T-helper 9 cell (primary cell): ENCODE data around the gene PPP1R14B.

Source experiments
- DNase-seq: peaks from one replicate; pipeline ENCODE4 v3.0.0-alpha.2; 2020

Gene PPP1R14B

GRCh38 chr11:64245401-64245796 lies 1.3 kb downstream of the PPP1R14B start:
- DNase-seq: peak; percentile 36

- no peak for DNase-seq
Measured at GRCh38 chr11:64244966-64245365, 1.8 kb downstream of the PPP1R14B start.

DNA sequence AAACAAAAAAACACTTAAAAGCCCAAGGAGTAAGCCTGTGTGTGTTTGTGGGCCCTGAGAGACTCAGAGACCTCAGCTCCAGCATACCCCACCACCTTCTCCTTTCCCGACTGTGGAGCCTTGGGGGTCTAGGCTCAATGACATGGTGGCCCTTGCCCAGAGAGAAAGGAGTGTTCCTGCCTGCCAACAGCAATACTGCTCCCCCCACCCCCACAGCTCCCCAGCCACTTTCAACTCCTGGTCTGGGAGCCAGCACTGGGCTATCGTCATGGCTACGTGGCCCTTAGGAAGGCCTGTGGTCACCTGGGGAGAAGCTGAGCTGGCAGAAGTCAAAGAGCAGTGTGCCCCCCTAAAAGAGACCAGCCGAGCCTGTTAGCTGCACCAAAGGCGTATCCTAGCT lies 2.6 kb downstream of the PPP1R14B start:
- DNase-seq: no peak

- DNase-seq: no peak
Measured at GRCh38 chr11:64243236-64243854, 3.4 kb downstream of the PPP1R14B start.

GRCh38 chr11:64241491-64242374 lies 5.0 kb downstream of the PPP1R14B start:
- DNase-seq: peak; percentile 99

- DNase-seq: no peak
Measured at GRCh38 chr11:64241241-64241490, 5.6 kb downstream of the PPP1R14B start.

GRCh38 chr11:64240435-64241240 lies 6.1 kb downstream of the PPP1R14B start, which contains the start of gene FKBP2:
Gene FKBP2 (plus strand): TSS chr11:64241095. CDS start chr11:64242388, 1,293 bp downstream.
- peak; percentile 96 for DNase-seq

DNA sequence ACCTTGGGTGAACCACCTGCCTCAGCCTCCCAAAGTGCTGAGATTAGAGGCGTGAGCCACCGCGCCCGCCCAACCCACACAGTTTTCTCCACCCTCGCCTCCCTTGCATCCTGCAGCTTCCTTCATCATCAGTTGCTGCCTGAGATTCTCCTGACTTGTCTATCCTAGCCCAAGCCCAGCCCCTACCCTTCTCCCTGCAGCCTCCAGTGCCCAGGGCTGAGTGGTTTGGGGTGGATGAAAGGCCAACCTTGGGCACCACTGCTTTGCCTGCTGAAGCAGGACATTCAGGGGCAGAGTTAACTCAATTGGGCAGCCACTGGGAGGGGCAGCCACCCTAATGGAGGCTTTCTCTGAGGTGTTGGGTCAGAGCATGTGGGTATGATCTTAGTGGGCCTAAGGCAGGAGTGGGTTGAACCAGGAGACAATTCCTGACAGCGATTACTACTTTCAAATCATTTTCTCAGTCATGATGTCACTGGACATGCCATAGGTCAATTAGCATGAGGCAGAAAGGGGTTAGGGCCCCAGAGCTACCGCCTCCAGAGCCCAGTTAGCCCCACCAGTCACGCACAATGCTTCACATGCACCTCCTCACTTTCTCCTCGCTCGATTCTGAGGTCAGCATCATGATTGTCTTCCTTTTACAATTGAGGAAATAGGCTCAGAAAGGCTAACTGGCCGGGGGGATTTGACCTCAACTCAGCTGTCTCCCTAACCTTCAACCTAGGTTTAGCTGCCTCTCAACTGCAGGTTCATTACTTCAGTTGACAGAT lies 6.9 kb downstream of the PPP1R14B start:
- no peak for DNase-seq

GRCh38 chr11:64238999-64239398 lies 7.7 kb downstream of the PPP1R14B start:
- DNase-seq: no peak

GRCh38 chr11:64238076-64238475 lies 8.7 kb downstream of the PPP1R14B start:
- no peak for DNase-seq

DNA sequence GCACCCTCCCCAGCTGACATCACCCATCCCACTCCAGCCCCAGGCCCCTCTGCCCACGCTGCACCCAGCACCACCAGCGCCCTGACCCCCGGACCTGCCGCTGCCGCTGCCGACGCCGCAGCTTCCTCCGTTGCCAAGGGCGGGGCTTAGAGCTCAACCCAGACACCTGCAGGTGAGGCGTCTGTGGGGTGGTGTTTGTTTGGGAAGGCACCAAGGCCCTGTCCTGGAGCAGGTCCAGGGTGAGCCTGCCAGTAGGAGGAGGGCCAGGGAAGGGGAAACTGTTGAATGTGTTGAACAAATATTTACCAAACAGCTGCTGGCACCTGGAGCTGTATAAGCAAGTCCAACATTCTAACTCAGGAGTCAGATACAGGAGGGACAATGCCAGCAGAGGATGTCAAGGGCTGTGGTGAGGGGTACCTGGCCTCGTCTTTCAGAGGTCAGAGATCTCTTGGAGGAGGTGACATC lies 9.2 kb downstream of the PPP1R14B start:
- DNase-seq: no peak

GRCh38 chr11:64235437-64236161 lies 11.1 kb downstream of the PPP1R14B start:
- DNase-seq: no peak

GRCh38 chr11:64234647-64235379 lies 11.9 kb downstream of the PPP1R14B start:
- DNase-seq: peak; percentile 46

DNA sequence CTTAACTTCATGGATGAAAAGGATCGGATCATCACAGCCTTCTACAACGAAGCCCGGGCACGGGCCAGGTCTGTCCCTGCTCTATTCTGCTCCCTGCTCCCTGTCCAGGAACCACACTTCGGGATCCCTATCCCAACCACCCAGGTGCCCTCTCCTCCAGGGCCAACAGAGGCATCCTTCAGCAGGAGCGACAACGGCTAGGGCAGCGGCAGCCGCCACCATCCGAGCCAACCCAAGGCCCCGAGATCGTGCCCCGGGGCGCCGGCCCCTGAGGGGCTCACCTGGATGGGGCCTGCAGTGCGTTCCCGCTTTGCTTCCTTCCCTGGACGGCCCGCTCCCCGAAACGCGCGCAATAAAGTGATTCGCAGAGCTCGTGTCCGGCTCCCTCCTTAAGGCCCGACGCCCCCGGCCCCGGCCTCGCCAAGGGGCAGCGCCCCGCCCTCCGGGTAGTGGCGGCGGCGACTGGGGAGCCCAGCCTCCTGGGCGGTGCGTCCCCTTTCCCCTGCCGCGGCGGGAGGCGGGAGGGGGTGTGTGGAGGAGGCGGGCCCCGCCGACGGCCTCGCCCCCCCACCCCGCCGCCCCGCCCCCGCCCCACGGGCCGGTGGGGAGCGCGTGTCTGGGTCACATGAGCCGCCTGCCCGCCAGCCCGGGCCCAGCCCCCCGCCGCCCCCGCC lies 12.7 kb downstream of the PPP1R14B start, which contains the start of gene VEGFB:
TSS of gene VEGFB (plus strand) at position 672 of the 674 bp plus-strand sequence. CDS start 250 bp downstream, outside the sequence.
- DNase-seq: peak; percentile 73

DNA sequence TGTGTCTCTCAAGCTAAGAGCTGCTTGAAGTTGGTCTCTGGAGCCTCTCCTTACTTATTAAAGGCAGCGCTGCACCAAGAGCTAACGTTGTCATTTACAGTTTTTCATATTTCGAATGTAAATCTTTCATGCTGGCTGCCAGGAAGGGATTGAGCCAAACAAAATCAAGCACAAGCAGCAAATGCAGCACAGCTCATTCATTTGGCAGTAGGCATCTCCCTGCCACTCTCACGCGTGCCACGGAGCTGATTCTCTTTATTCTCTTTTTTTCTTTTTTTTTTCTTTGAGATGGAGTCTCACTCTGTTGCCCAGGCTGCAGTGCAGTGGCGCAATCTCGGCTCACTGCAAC lies 13.8 kb downstream of the PPP1R14B start:
- no peak for DNase-seq

GRCh38 chr11:64232182-64232966 lies 14.4 kb downstream of the PPP1R14B start:
- DNase-seq: no peak

- no peak for DNase-seq
Measured at GRCh38 chr11:64231546-64231945, 15.2 kb downstream of the PPP1R14B start.

- DNase-seq: no peak
Measured at GRCh38 chr11:64230985-64231365, 15.8 kb downstream of the PPP1R14B start.

GRCh38 chr11:64230171-64230984 lies 16.4 kb downstream of the PPP1R14B start, which contains the start of gene DNAJC4:
Gene DNAJC4 (plus strand): TSS chr11:64230548. CDS start chr11:64230855, 307 bp downstream.
- DNase-seq: peak; percentile 83
